Midbrain (tissue), 1 donor: ENCODE results near the gene GALNT9.

Experiments
- DNase-seq: peaks from one replicate; lab custom pipeline; 2025; lab: John Stamatoyannopoulos, UW

The GALNT9 gene

GRCh38 chr12:132181570-132182200 is 147.7 kb downstream of the GALNT9 start:
- DNase-seq: no peak

DNA sequence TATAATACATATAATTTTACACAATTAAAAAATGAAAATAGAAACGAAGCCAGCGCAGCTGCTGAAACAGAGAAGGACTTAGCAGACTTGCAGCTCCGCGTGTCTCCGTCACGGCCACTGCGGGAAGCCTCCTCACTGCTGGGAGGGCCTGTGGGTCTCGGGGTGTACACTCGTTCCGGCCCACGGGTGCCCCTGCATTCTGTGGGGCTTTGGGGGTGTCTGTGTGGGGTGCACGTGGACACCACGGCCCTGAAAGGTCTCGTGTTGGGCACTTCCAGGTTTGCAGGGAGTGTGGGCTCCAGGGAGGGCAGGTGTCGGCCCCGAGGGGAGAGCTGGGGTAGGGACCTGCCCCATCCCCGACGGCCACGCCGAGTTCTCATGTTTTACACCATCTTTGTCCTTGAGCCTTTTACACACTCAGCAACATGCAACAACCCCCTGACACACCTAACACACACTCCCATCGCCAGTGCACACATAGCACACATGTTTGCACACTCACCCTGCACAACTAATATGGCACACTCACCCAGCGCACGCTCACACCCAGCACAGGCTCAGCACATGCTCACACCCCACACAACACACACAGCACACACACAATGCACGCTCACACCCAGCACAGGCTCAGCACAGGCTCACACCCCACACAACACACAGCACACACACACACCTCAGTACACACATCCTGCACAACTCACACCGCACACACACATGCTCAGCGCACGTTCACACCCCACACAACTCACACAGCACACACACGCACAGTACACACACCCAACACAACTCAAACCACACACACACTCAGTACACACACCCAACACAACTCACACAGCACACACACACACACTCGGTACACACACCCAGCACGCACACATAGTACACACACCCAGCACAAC is 148.5 kb downstream of the GALNT9 start:
- no peak for DNase-seq

DNA sequence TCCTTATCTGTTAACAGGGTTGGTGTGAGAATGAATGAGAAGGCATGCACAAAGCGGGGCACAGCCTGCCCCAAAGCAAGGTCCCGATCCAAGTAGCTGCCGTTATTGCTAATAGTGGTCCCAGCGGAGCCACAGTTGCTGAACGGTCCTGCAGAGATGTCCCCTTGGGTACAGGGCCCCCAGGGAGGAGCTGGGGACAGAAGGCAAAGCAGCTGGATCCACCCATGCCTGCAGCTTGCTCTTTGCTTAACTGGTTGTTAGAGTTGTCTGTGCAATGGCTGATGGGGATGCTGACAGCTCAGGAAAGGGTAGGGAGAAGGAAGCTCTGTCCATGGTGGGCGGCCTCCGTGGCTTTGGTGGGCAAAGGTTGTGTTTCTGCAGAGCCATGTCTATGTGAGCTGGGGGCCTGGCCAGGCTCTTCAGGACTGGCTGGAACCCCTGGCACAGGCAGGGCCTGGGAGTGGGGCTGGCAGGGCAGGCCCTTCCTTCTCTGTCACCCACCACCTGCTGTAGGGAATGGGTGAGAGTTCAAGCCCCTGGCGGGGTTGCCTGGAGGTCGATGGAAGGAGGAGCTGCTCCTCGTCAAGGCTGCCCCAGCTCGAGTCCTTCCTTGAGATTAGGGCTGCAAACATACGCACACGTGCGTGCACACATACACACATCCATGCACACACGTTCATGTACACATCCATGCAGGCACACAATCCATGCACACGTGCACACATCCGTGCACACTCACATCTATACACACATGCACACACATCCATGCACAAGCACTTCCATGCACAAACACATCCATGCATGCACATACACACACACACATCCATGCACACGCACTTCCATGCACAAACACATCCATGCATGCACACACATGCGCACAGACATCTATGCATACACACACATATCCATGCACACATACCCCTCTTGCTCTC is 149.7 kb downstream of the GALNT9 start:
- DNase-seq: no peak

- DNase-seq: no peak
Measured at GRCh38 chr12:132178801-132179401, 150.5 kb downstream of the GALNT9 start.

GRCh38 chr12:132178316-132178715 is 151.1 kb downstream of the GALNT9 start:
- DNase-seq: no peak

DNA sequence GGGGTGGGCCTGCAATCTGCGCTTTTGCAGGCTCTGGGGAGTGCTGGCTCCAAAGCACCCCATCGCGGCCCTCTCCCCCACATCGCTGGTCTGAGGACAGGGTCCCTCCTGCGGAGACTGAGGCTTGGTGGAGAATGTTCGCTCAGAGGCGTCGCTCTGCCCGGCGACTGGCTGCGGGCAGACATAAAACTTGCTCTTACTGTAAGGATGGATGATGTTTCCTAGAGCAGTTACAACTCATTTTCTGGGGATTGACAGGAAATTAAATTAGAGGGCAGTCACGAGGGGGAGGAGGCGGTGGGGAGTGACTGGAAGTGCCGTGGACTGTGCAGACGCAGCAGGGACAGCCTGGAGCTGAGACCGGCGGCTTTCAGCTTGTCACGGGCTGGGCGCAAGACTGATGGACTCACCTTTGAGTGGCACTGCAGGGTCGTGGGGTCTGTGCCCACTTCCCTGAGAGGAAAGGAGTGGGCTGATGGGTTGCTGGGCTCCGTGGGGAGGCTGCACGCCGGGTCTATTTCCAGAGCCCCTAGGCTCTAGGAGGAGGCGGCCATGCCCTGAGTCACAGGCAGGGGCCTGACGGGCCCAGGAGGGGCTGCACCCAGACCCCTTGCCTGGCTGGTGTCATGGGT is 152.4 kb downstream of the GALNT9 start:
- DNase-seq: no peak

- DNase-seq: no peak
Measured at GRCh38 chr12:132176385-132176919, 152.9 kb downstream of the GALNT9 start.

- no peak for DNase-seq
Measured at GRCh38 chr12:132175496-132176384, 153.6 kb downstream of the GALNT9 start.

DNA sequence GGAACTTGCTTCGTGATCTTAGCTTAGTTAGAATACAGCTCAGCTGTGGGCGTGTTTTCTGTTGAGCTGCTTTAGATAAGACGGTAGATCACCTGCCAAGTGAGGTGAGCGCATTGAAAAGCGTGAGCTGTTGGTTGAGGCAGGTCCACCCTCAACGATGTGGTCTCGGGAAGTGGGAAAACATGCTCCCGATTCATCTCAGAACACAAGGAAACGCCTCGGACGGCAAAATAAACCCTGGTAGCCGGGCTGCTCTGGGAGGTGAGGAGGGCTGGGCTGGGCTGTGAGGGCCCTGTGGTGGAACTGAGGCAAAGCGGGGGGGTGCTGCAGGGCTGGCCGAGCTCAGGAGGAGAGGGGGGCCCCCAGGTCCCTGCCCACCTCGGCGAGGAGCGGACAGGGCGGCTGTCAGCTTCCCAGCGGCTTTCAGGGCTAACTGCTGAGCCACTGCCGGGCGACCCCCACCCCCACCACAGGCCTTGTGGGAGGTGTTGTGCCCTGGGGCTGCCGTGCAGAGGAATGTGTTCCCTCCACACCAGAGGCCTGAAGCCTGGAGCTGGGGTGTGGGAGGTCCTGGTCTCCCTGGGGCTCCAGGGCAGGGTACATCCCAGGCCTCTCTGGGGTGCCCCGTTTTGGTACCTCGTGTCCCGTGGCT is 154.4 kb downstream of the GALNT9 start:
- no peak for DNase-seq

GRCh38 chr12:132174015-132174838 is 155.2 kb downstream of the GALNT9 start:
- DNase-seq: no peak

GRCh38 chr12:132173135-132174014 is 156.0 kb downstream of the GALNT9 start:
- DNase-seq: no peak

GRCh38 chr12:132172619-132173018 is 156.8 kb downstream of the GALNT9 start:
- no peak for DNase-seq

DNA sequence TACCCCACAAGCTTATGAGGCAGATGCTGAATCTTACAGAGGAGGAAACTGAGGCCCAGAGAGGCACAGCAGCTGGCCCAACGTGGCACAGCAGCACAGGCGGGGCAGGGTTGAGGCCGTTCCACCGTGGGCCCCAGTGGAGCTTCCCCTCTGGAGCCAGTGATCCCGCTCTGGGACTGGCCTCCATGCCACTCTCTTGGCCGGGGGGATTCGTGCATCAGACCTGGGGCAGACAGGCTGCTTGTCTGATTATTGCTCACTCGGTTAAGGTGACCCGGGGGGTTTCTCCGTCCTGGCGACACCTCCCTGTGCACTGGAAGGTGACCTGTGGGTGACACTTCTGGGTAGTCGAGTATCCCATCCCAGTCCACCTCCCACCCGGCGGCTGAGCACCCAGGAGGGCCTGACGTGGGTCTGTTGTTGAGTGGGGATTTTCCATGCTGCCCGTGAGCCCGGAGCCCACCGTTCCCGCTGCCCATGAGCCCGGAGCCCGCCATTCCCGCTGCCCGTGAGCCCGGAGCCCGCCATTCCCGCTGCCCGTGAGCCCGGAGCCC is 157.3 kb downstream of the GALNT9 start:
- no peak for DNase-seq

DNA sequence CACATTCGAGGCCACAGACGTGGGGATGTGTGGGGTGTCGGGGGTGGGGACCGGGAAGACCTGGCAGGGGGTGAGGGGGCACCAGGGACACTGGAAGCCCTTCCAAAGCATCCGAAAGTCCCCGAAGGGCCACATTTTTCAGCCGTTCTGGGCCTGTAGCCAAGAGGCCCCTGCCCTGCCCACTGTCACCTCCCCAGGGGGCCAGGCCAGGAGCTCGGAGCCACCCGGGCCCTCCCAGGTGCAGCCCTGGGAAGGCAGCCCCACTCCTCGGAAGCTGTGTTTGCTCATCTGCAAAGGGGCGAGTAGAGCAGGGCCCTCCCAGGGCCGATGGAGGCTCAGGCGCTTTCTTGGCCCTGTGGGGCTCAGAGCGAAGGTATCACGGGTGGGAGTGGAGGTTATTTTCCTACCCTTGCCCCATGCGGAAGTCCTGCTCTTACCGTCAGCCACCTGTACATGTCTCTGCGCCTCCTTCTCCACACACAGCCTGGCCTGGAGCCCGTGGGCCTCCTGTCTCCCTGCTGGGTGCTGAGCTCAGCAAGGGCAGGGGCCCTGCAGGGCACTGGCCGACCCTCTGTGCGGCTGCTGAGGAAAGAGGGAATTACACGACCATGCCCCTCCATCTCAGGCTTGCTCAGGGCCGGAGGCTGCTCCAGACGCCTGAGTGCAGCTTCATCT is 158.0 kb downstream of the GALNT9 start:
- no peak for DNase-seq

DNA sequence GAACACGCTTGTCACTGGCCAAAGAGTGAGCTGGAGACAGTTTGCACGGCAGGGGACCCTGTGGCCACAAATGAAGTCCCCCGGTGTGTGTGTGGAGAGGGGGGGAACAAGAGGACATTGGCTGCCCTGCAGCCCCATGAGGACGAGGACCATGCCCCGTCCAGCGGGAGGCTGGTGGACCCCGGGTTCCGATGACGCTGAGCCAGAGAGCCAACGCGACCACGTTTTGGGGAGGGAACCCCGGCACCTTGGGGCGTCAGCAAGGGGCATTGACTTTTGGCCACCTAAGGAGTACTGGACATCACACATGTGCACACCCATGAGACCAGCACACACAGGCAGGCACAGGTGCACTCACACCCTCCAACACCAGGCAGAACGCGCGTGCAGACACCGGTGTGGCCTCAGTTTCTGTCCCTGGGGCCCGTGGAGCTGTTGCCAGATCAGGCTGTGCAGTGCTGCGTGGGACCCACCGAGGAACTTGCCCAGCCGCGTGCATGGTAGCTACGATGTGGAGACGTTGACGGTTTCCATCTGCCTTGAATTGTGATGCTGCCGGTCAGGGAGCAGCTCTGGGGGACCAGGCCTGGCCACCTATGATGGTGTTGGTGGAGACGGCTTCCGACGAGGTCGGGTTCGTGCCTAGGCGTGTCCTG is 158.6 kb downstream of the GALNT9 start:
- DNase-seq: no peak

DNA sequence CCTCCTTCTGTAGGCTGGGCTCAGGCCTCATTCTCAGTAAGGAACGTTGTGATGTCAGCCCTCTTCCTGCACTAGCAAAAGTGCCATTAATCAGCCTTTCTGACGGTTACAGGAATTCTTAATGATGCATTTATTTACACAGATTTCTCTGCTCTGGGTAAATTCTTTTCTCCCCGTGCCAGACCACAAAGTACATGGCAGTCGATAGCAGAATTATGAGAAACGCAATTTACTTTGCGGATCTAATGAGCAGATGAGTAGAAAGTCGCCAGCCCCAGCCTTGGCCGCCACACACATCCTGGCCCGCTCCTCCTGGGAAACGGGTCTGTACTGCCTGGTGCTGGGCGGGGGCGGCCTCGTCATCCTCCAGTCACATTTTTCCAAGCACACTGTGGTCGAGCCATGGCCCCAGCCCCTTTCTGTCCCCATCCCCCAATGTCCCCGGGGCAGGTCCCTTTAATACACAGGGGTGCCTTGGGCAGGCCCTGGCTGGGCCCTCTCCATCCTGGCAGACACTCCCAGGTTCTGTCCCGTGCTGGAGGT is 159.2 kb downstream of the GALNT9 start:
- no peak for DNase-seq
